ENCODE data around the gene PSPC1.

GRCh38 chr13:19695428-19695827 is 87.3 kb downstream of the PSPC1 start:
- TF ChIP-seq, protein P1, sequence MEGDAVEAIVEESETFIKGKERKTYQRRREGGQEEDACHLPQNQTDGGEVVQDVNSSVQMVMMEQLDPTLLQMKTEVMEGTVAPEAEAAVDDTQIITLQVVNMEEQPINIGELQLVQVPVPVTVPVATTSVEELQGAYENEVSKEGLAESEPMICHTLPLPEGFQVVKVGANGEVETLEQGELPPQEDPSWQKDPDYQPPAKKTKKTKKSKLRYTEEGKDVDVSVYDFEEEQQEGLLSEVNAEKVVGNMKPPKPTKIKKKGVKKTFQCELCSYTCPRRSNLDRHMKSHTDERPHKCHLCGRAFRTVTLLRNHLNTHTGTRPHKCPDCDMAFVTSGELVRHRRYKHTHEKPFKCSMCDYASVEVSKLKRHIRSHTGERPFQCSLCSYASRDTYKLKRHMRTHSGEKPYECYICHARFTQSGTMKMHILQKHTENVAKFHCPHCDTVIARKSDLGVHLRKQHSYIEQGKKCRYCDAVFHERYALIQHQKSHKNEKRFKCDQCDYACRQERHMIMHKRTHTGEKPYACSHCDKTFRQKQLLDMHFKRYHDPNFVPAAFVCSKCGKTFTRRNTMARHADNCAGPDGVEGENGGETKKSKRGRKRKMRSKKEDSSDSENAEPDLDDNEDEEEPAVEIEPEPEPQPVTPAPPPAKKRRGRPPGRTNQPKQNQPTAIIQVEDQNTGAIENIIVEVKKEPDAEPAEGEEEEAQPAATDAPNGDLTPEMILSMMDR (IDR thresholded peaks at IDR 0.05; ENCODE audit: insufficient read depth, low read length, poor library complexity, severe bottlenecking) = no peak
- TF ChIP-seq EZH2phosphoT487 (conservative IDR thresholded peaks at IDR 0.05; ENCODE audit: low read length) = no peak
